Activated CD4-positive, alpha-beta T cell treated with anti-CD3 and anti-CD28 coated beads for 4 hours (primary cell): ENCODE results near the gene WDR27.

ENCODE experiments used
- DNase-seq, 2 donors: peaks; one replicate each; pipeline ENCODE4 v3.0.0-alpha.2; 2020

Gene WDR27

GRCh38 chr6:169590376-169590939 is 111.4 kb downstream of the WDR27 start:
- no peak for DNase-seq

DNA sequence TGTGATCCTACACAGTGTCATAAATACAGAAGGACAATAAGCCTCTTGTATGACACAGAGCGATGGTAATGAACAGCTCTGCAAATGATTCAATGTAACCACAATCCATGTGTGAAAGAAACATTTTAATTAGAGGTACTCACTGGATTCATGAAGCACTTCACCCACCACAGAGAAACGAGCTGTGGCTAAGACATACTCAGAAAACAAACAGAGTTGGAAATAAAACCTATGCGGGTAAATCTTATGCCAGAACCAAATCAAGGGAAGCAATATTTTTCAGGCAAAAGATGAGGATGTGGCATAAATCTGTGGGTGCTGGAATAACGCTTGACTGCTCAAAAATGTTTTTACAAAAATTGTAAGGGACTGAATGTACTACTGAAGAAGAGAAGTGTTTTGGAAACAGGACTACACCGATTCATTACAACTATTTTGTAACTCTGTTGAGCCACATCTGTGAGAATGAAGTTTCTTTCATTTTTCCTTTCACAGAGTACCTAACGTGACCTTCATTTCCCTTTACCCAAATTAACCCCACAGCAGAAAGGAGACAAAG is 112.1 kb downstream of the WDR27 start:
- DNase-seq = no peak

GRCh38 chr6:169589293-169589692 is 112.5 kb downstream of the WDR27 start:
- DNase-seq = no peak

DNA sequence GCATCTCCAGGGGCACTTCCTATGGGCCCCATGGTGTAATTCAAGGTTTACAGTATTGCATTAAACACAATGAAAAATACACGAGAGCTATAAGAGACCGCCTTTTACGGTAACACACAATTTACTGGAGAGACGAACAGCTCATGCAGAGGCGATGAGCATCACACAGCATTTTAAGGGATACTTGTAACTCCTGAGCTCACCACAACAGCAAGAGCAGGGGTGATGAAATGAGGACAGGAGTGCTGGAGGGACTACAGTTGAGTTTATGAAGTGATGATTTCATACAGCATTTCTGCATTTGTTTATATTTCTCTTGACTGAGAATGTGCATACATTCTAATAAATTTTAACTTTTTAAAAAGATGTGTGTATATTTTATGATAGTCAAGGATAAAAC is 113.9 kb downstream of the WDR27 start:
- no peak for DNase-seq

DNA sequence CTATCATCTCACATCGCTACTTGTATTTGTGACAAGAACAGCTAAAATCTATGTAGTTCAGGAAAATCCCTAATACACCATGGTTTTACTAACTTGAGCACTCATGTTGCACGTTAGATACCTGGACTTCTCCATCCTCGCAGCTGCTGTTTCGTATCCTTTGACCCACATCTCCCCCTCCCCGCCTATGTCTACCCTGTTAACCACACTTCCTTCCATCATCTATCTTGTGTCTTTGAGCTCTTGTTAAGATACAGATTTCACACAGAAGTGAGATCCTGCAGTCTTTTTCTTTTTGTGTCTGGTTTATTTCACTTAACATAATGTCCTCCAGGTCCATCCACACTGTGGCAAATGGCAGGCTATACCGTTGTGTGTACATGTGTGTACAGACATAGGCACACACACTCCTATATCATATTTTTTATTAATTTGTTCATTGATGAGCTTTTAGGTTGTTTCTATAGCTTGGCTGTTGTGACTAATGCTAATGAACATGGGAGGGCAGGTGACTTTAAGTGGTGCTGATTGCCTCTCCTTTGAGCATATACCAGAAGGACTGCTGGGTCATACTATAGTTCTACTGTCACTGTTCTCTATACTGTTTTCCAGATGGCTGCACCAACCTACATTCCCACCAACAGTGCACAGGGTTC is 117.8 kb downstream of the WDR27 start:
- DNase-seq = no peak

DNA sequence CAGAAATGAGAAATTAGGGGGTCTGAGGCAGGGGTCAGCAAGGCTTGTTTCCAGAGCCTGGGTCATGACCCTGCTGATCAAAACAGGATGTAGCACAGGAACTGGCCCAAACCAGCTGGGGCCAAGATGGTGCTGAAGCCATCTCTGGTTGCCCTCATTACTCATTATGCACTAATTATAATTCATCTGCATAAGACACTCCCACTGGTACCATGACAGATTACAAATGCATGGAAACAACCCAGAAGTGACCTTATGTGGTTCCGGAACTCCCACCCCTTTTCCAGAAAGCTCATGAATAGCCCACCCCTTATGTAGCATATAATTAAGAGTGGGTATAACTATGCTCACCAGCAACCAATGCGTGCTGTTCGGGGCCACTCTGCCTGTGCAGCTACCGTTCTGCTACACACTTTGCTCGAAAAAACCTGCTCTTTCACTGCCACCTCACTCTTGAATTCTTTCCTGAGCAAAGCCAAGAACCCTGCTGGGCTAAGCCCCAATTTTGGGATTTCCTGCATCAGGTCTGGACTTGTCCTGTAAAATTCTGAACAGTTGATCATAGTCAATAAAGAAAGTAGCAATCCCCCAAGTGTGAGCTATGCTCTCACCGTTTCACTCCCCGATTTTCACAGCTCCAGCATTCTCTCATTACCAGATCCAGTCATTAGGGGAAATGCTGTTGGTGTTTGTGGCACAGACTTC is 122.3 kb downstream of the WDR27 start:
- DNase-seq = no peak

- no peak for DNase-seq
These were observed 123.9 kb downstream of the WDR27 start for GRCh38 chr6:169577974-169578373.

DNA sequence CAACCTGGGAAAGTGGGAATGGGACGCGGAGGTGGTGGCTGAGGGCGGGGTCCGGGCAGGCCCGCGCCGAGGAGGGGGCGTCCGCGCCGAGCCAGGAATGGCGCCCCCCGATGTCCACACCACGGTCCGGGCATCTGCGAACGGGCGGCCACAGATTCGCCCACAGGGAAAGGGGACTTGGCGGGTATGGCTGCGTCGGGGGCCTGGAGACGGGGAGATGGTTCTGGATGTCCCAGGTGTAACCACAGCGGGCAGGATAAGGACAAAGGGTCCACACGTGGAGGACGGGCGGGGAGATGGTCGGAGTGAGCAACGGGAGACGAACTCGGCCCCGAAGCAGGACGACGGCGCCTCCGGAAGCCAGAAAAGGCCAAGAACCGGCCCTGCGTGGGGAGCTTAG is 124.6 kb downstream of the WDR27 start:
- no peak for DNase-seq

- no peak for DNase-seq
These were observed 126.0 kb downstream of the WDR27 start for GRCh38 chr6:169575821-169576220.

DNA sequence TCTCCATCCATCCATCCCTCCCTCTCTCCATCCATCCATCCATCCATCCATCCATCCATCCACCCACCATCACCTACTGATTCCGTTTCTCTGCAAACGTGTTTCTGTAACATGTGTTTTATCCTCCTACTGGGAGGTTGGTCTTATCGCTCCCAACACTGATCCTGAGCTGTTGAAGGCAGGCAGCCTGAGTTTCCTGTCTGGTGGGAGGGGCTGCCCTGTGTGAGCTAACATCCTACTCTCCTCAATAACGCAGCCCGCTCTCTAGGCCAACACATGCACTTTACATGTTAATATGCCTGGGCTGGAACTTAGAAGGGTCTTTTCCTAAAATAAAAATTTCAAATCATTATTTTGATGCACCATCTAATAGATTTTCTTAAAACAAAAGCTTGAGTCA is 126.5 kb downstream of the WDR27 start:
- no peak for DNase-seq

DNA sequence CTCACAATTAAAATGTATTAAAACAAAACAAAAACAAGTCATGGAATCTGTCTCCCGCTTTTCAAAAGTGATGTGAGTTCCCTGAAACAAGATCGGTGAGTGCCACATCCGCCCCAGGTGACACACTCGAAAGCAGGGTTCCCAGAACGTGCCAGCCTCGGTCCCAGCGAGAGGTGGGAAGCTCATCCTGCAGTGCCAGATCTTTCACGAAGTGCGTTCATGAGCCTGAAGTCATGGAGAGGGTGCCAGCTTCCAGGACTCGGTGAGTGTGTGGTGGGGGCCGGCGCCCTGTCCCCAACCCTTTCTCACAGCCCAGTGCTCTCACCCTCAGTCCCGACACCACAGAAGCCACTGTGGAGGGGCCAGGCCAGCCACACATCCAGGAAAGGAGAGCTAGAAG is 127.4 kb downstream of the WDR27 start:
- DNase-seq = no peak

DNA sequence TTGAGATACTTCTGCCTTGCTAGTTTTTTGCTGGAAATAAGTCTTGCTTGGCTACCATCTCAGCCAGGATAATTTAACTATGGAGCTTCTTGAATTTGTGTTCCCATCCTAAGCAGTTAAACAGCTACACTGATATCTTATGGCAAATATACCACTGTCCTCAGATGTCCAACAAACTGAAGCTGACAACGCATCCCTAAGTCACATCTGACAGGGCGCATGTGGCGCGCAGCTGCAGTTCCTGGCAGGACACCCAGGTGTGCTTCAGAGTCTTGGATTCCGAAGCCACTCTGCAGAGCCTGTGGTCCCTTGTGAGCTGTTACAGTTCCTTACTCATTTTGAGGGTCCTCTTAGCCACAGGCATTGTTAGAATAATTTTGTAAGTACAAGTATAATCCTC is 127.9 kb downstream of the WDR27 start:
- DNase-seq = no peak

GRCh38 chr6:169571123-169571962 is 130.5 kb downstream of the WDR27 start:
- no peak for DNase-seq

GRCh38 chr6:169568314-169569087 is 133.3 kb downstream of the WDR27 start:
- no peak for DNase-seq

GRCh38 chr6:169567819-169568218 is 134.0 kb downstream of the WDR27 start:
- DNase-seq = no peak

DNA sequence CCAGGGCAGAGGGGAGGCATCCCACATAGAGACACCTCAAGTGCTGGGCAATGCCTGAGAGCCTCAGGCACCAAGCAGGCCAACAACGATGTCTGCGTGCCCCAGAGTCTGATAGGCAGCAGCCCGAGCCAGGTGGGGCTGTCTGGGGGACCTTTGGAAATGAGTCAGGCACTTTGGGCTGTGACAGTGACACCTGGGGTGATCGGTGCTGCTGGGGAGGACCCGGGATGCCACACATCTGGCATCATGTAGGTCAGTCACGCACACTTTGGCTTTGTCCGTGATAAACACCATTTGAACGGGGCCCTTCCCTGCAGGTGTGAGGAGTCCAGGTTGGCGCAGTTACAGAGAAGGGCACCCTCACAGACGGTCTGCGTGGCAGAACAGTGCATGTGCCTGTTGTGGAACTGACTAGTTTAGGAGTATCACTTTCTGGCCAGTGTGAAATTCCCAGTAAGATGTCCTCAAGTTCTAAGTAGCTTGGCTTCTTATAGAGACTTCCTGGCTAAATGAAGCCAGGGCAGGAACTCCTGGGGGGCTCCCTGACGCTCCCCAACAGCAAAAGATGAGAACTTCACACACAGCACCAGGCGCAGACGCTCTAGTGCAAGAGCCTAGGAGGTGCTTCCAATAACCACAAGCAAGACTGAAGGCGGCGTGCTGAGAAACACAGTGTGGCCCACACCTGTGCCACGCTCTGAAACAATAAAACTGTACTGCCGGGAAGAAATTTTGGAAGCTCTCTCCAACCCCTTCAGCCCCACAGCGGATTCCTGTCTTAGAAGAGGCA is 134.7 kb downstream of the WDR27 start:
- DNase-seq = no peak

DNA sequence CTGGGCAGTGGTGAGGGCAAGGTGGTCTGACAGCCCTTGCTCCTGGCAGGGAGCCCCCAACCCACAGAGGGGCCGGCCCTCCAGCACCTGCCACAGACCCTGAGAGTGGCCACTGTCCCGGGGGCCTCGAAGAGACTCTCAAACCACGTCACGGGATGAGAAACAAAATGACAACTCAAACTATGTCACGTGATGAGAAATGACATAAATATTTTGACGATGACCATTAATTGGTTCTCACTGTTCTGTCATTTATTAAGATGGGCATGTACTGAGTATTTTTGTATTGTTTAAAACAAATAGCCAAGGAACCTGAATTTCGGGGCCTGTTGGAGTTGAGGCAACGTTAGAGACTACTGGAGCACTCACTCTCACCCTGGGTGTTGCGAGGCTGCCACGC is 135.5 kb downstream of the WDR27 start:
- DNase-seq = no peak

- DNase-seq = no peak
These were observed 137.2 kb downstream of the WDR27 start for GRCh38 chr6:169564453-169565240.

GRCh38 chr6:169561665-169562064 is 140.2 kb downstream of the WDR27 start:
- no peak for DNase-seq

DNA sequence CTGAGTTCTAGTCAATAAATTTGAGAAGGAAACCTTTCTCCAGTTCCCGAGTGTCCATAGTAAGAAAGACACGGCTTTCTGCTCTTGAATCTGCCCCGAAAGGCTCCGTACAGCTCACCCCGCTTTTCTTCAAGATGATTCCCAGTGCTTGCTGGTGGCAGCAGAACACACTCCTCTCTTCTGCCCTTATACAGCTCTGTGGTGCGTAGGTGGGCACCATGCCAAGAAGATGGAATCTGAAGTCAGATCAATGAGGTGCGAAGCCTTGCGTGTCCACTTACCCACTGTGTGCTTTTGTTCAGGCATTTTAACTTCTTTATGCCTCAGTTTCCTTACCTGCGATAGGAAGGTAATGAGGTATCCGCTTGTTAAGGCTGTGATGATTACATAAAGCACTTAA is 142.2 kb downstream of the WDR27 start:
- DNase-seq = no peak
